Ureter (tissue), 1 donor: ENCODE measurements around the gene TLE6. TPM values are rescaled to one million over a fixed set of nuclear protein-coding genes. Genes with fewer than 3 reads are reported as not detected.
"Not testable (repeated sequence)": the region's sequence is repeated elsewhere in the genome, so short reads cannot be mapped to it uniquely, and the experiment has no call there.

Source experiments
- DNase-seq: peaks from one replicate; pipeline ENCODE4 v3.0.0-alpha.2; 2020; ENCODE audit warnings: low spot score
- total RNA-seq: library from RNA; stranded (reverse); gene quantifications from one replicate; pipeline ENCODE4 v1.2.4, GENCODE V29; 2023
- donor health status: DM: yes; HTN: yes; CAD: no.

TLE6 gene
- total RNA-seq, result 3.6 TPM

GRCh38 chr19:2977001-2977745 lies at the start of gene TLE6:
Gene TLE6 (plus strand): TSS chr19:2977564. CDS start chr19:2978234, 670 bp downstream.
- peak; percentile 98 for DNase-seq

GRCh38 chr19:2933490-2933910 lies 43.9 kb upstream of the TLE6 start:
- DNase-seq, result no peak

- DNase-seq, result not testable (repeated sequence)
Measured at GRCh38 chr19:2935863-2936262, 41.5 kb upstream of the TLE6 start.

GRCh38 chr19:2942928-2943640 lies 34.3 kb upstream of the TLE6 start:
- DNase-seq, result no peak

- no peak for DNase-seq
Measured at GRCh38 chr19:2944403-2944774, 33.0 kb upstream of the TLE6 start.

GRCh38 chr19:2944775-2945574 lies 32.4 kb upstream of the TLE6 start, which contains the start of gene ZNF77:
Gene ZNF77 (minus strand): TSS chr19:2944971. CDS start chr19:2944840, 131 bp downstream.
- peak; percentile 100 for DNase-seq

GRCh38 chr19:2945575-2946184 lies 31.7 kb upstream of the TLE6 start:
- no peak for DNase-seq

GRCh38 chr19:2949939-2950285 lies 27.5 kb upstream of the TLE6 start:
- DNase-seq, result no peak

- peak; percentile 100 for DNase-seq
Measured at GRCh38 chr19:2950286-2951124, 26.9 kb upstream of the TLE6 start.

GRCh38 chr19:2952953-2953481 lies 24.3 kb upstream of the TLE6 start:
- peak; percentile 74 for DNase-seq

GRCh38 chr19:2957160-2957559 lies 20.2 kb upstream of the TLE6 start:
- DNase-seq, result no peak

GRCh38 chr19:2960120-2960519 lies 17.2 kb upstream of the TLE6 start:
- no peak for DNase-seq

- DNase-seq, result no peak
Measured at GRCh38 chr19:2962018-2962670, 15.2 kb upstream of the TLE6 start.

- no peak for DNase-seq
Measured at GRCh38 chr19:2963122-2963521, 14.2 kb upstream of the TLE6 start.

GRCh38 chr19:2963631-2964030 lies 13.7 kb upstream of the TLE6 start:
- not testable (repeated sequence) for DNase-seq

- no peak for DNase-seq
Measured at GRCh38 chr19:2964874-2965273, 12.5 kb upstream of the TLE6 start.

- DNase-seq, result no peak
Measured at GRCh38 chr19:2967972-2968371, 9.4 kb upstream of the TLE6 start.

- peak; percentile 76 for DNase-seq
Measured at GRCh38 chr19:2969104-2969504, 8.3 kb upstream of the TLE6 start.

- no peak for DNase-seq
Measured at GRCh38 chr19:2970201-2970835, 7.0 kb upstream of the TLE6 start.

GRCh38 chr19:2973229-2973628 lies 4.1 kb upstream of the TLE6 start:
- DNase-seq, result no peak
